Activated CD4-positive, alpha-beta T cell treated with anti-CD3 and anti-CD28 coated beads for 48 hours (primary cell): Measurements from ENCODE around the gene IRGC.

ENCODE experiments used
- DNase-seq: peaks from one replicate; pipeline ENCODE4 v3.0.0-alpha.2; 2020

Gene IRGC

DNA sequence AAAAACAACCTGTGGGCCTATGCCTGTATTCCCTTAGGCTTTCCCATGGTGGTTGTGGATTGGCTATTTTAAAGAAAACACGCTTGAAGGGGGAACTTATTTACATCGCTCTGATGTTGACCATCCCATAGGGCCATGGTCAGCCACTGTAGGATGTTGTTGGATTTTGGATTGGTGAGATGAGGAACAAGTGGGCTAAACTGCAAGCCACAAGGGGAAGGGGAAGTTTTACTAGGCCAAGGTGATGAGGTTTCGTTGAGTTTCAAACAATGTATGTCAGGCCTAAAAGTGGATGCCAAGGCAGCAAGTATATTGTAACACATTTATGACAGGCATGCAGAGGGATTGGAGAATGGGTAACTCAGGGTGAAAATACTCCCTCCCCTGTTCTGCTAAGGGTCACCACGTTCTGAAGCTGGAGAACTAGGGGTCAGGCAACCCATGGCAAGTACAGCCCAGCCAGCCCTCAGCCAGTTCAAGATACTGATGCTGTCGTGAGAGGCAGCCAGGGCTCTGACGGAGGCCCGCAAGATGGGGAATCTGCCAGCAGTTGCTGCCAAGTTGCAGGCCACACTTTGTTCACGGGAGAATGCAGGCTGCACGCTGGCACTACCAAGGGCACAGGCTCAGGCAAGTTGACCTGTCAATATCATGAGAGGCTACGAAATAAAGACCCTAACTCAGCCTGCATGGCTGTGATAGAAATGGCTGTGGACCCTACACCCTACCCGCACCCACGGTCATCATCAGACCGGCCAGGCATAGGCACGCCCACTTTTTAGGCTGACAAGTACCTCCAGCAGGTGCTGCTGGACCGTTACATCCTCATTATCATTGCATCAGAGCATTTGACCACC is 11.1 kb downstream of the IRGC start:
- no peak for DNase-seq

DNA sequence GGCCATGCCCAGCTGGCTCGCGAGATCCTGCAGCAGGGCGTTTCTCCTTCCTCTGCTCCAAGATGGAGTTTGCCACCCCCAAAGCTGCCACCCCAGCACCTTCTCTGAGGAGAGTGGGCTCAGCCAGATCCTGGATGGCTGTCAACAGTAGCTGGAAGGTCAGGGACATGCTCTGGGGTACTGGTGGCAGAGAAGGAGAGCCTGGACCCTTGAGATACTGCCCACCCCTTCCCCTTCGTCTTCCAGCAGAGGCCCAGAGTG is 11.6 kb downstream of the IRGC start:
- DNase-seq, result no peak

DNA sequence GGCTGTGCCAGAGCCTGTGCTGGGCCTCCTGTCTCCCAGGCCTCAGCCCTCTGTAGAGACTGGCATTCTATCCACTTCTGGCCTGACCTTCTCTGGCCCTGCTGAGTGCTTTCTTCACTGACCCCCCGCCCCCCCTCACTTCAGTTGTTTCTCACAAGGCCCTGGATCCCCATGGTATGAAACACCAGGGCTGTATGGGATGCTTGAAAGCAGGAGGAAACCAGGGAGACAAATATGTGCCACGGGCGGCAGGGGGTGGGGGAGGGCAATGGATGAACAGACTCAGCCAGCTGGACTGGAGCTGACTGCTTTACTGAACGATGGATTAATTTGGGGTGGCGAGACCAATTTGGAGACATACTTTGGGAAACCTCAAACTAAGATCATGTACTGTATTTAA is 14.0 kb downstream of the IRGC start:
- DNase-seq, result no peak

DNA sequence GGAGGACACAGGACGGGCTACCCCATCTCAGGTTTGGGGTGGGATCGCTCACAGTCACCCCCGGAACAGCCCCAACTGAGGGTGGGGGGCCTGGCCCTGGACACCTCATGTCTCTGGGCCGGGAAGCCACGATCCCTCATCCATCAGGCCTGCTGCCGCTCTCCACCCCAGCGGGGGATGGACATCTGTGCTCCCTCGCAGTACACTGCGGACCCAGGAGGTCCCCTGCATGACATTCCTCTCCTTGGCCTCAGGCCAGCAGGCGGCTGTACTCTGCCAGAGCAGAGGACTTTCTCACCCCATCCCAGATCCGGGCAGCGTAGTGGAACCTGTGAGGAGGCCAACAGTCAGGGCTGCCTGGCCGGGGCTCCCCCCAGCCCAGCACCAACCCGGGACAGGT is 15.5 kb downstream of the IRGC start:
- DNase-seq, result no peak

DNA sequence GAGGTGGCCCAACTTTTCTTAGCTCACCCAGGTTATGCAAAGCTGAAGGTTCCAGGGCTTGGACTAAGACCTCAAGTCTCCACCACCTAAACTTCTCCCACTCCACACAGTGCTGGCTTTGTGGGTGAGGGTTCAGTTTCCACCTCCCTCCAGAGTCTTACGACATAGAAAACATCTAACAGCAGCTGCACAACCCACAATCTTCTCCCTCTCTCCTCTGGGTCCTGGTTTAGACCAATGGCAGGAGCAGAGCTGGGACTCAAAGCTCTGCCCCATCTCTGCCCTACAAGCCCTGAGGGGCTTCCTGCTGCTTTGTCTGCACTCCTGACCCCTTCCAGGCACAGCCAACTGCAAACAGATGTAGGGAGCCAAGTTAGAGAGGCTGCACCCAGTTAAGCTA is 16.0 kb downstream of the IRGC start:
- DNase-seq, result no peak

DNA sequence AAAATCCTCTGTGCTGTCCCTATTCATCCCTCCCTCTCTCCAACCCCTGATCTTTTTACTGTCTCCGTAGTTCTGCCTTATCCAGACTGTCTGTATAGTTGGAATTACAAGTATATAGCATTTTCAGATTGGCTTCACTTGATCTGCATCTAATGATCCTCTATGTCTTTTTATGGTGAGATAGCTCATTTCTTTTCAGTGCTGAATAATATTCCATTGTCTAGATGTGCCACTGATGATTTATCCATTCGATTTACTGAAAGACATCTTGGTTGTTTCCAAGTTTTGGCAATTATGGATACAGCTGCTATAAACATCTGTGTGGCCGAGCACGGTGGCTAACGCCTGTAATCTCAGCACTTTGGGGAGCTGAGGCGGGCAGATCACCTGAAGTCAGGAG is 19.1 kb downstream of the IRGC start:
- DNase-seq, result no peak

DNA sequence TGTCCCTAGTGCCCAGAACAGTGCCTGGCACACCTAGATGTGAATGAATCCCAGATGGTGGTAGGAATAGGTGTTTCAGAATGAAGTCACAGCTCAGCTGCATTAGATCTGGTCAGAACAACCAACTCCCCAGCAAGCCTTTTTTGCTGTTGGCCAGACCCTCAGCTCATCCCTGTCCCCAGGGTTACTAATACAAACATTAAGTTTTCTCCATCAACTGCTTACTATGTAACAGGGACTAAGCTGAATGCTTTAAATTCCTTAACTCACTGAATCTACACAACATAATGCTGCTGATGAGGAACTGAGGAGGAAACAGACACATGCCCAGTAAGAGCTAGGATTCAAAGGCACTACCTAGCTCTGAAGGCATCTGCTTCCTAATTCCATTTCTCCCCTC is 20.1 kb downstream of the IRGC start:
- DNase-seq, result no peak

DNA sequence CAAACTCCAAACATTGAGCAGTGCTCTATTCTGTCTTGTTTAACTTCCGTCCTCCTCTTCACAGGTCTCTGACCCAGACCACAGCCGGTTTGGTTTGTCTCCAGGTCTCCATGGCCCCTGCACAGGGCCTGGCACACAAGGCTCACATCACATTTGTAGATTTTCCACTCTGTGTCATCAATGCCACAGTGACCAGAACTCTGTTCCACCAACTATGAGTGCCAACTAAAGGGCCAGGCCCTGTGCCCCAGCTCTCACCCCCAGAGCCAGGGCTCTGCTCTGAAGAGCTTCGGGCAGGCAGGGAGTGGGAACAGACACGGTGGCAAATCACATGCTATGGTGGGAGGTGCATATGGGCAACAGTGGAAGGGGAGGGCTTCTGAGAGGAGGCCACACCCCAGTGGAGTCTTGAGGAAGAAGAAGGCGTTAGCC is 22.9 kb downstream of the IRGC start:
- DNase-seq, result no peak

DNA sequence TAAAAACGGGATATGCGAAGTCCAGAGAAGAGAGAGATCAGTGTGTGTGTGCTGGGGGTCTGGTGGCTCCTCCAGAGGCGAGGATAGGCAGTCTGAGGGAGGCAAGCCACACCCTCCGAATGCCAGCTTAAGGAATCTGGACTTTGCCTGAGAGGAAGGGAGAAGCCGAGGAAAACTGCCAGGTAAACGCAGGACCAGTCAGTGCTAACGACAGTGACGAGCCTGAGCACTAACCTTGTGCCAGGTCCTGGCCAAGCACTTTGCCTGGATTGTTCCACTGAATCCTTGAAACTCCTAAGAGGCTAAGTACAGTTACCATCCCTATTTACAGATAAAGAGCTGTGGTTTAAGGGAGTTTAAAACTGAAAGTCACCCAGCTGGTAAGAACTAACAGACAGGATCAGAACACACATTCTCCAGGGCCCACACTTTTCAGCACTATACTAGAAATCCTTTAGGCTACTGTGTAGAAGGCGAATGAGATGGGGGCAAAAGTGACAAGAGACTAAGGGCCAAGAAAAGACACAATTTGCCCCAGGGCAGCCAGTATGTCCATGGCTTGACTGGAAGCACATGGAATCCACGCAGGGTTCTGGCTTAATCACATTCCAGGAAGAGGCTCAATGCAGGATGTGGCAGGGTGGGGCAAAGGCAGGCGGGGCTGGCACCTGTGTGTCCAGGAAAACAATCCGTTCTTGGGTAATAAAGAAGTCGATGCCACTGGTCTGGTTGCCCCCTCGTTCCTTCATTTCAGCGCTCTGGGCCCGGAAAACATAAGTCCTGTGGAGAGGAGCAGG is 23.8 kb downstream of the IRGC start:
- no peak for DNase-seq

DNA sequence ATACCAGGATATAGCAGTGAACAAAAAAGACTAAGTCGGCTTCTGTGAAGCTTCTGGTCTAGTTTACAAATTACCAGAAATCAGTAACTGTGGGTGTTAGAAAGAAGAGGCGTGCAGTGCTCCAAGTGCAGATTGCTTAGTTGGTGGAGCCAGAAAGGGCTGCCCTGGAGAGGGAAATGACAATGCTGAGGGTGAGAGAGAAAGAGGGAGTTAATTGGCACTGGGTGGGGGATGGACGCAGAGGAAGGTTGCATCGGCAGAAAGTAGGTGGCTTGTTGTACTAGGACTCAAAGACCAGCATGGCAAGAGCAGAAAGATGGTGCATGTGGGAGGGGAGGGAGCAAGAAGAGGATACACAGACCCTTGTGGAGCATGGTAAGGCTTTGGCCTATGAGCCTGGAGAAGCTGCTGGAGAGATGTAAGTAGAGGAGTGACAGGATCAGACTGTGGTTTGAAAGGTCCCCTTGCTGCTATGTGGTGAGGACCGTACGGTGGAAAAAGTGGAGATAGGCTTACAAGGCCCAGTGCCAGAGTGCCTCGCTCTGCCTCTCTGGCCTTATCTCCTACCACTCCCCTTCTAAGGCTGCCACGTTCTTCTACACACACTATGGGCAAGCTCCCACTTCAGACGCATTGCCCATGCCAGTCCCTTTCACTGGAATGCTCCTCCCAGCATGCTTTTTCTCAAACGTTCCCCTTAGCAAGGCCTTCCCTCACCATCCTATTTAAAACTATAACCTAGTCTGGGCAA is 25.4 kb downstream of the IRGC start:
- no peak for DNase-seq

DNA sequence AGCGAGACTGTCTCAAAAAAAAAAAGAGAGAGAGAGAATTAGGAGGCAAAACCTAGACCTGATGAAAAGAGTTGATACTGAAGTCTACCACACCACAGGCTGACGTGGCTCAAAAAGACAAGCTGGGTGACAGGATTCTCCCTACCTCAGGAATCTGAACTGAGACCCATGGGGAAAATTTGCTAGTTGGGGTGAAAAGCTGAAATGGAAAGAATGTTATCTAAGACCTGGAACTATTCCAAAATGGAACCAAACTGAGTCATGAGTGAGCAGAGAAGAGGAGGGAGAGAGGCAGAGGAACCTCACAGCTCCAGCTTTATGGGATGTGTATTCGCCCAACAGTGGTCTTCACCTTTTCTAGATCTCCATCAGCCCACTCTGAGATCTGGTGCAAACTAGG is 27.2 kb downstream of the IRGC start:
- DNase-seq, result no peak

DNA sequence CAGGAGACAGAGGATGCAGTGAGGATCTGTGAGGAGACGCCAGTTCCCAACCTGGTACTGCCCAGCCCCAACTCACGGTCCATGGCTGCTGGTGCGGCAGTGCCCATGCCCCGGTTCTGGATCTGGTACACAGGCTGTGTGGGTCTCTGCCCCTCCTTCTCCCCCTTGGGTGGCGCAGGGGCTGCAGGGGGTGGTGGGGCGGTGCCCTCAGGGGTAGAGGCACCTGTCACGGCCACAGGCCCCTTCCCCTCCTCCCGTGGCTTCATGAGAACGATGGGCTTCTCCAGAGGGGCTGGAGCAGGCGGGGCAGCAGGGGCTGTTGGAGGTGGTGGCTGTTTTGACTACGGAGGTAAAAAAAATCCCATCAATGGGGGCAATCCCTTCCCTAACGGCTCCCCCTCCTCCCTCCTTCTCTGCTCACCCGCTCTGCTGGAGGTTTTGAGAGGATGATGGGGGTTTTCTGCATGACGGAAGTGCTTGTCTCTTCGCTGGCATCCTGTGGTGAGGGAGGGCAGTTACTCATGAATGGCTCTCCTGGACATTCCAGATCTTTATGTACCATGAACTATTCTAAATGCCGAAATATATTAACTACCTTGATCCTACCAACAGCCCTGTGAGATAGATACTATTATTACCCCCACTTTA is 31.8 kb downstream of the IRGC start:
- no peak for DNase-seq

DNA sequence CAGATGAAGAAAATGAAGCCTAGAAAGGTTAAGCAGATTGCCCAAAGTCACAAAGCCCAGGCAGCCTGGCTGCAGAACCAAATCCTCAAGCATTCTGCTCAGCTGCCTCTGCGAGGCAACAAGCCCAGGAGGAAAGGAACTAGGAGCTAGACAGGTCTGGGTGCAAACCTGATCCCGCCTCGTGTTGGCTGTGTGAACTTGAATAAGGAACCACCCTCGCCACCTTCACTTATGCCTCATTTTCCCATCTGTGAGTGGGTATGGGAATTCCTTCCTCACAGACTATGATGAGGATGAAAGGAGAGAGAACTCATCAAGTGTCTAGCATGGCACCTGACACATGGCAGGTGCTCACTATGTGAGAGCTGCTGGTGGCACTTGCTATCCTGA is 32.3 kb downstream of the IRGC start:
- no peak for DNase-seq

DNA sequence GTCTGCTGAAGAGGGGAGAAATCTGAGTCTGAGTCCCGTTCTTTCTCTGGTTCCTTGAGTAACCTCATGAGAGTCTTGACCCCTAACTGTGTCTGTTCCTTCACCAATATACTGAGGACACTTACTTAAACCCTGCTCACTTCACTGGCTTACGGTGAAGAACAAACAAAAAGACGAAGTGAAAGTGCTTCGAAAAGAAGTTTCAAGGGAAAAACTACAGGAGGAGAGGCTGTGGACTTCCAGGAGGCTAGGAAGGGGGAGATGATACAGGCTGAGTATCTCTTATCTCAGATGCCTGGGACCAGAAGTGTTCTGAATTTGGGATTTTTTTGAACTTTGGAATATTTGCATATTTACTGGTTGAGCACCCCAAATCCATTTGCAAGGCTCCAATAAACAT is 32.8 kb downstream of the IRGC start:
- DNase-seq, result no peak

DNA sequence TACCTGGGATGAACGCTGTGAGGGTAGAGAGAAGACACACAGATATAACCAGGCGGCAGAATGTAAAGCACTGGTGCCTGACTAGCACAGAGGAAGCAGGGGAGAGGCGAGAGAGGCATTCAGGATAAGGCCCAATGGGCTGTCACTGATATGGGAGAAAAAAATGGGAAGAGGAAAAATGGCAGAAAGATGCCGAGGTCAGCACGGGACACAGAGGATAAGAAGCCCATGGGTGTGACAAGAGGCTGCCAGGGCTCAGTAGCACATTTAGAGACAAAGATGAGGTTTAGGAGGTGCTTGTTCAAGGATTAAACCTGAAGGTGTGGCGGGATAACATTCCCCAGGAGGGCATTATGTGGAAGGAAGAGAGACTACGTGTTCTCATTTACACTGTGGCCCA is 33.3 kb downstream of the IRGC start:
- no peak for DNase-seq

DNA sequence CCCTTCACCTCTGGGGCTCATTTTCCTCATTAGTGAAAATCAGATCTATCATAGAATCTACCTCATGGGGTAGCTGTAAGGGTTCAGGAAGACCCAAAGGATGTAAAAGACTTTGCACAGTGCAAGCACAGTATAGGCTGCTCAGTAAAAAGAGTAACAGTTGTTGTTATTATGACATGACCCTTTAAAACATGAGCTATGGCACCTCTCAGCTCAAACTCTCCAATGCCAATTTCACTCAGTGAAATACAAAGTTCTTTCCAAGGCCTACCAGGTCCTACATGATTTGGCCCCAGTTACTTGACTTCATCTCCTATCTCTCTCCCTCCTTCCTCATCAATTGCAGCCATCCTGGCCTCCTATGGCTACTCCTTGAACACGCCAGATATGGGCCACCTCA is 34.0 kb downstream of the IRGC start:
- DNase-seq, result no peak

DNA sequence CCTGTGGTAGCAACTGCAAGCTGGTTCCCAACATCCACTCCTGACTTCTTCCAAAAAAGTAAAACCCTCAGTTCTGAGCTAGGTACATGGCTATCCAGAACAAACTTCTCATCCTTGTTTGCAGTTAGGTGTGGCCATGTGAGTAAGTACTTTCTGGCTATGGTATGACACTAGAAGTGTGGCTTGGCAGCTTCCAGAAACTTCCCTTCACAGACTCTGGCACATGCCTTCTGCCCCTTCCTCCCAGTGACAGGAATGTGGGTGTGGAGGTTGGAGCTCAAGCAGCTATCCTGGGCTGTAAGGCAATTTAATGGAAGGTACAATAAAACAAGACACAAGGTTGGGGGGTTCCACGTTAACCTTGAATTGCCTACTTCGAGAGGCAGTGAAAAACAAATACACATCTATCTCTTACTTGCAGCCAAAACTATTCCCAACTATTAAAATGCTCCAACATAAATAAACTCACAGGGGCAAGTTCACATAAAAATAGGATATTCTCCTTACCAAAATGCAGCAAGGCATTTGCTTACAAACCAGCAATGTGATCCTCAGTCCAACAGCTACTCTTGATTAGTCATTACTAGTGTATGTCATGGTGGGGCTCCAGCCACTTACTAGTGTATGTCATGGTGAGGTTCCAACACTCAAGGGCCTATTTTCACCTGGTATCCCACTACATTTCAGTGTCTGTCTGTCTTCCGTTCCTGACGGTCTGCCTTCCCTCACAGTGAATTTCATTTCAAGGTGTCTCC is 35.8 kb downstream of the IRGC start:
- no peak for DNase-seq

DNA sequence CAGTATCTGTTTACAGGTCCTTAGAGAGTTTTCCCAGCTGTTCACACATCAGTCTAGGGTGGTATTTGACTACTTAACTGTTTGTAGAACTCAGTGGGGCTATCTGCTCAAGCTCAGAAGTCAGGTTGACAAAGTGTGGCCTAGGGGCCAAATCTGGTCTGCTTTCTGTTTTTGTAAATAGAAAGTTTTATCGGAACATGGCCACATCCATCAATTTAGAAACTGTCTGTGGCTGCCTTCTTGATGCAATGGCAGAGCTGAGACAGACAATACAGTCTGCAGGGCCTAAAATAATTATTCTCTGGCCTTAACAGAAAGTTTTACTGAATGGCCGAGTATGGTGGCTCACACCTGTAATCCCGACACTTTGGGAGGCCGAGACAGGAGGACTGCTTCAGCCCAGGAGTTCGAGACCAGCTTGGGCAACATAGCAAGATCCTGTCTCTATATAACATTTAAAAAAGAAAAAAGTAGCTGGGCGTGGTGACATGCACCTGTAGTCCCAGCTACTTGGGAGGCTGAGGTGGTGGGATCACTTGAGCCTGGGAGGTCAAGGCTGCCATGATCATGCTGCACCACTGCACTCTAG is 36.5 kb downstream of the IRGC start:
- no peak for DNase-seq

DNA sequence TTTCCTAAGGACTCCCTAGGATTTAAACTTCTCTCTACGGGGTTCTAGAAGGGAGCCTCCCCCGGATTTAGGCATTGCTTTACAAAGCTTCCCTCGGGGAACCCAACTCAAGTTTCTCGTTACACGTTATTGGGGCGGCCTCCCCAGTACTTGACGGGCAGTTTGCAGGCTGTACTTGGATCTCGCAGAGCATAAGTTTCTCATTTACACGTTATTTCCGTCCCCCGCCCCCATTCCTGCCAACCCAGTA is 38.3 kb downstream of the IRGC start:
- no peak for DNase-seq

DNA sequence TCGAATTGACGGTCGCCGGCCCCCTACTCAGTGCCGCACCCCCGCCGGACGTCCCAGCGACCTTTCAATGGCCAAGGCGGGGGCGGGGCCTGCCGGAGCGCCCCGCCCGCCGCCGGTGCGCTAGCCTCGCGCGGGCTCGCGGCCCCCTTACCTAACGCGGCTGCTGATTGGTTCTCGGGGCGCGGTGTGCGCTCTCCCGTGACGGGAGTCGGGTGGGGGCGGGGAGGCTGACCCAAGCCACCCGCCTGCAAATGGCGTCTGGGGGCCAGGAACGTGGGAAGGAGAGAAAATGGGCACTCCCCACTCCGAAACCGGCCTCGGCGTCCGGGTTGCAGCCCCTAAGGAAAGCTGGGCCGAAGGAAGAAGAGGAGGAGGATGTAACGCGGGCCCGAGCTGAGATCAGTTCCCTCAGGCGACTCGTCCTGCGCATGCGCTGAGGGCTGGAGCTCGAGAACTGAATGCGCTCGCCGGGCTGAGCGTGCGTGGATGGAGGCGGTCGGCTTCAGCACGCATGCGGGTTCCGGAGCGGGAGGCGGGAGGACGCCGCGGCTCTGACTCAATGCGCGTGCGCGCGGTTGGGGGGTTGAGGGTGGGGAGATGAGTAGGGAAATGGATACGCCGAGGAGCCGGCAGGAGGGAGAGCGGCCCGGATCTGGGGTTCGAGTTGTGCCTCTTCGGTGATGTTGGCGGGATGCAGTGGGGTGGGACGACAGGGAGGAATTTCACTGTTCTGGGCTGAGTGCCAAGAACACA is 38.8 kb downstream of the IRGC start, which contains the start of gene SMG9:
Gene SMG9, minus strand, starts transcription at position 460 of the 753 bp plus-strand sequence. CDS start 4,221 bp downstream, outside the sequence.
- peak; percentile 99 for DNase-seq

DNA sequence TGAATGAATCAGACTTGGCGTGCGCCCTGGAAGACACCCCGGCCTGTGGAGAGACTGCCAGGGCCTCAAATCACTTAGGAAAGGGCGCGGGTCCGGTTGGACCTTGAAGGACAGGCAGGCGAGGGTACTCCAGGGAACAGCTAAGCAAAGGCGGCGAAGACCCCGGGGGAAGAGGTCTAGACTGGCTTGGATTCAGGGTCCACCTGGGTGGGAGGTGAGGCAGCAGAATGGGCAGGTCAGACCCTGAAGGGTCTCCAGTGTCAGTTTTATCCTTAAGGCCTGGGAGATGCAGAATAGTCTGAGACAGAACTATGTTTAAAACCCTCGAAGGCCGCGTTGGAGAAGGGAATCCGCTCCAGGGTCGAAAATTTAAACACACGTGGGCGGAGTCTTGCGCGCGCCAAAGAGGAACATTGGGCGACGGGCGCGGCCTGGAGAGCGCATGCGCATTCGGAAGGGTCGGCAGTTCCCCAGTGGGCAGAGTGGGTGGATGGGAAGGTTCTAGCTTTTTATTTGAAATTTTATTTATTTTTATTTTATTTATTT is 39.5 kb downstream of the IRGC start:
- peak; percentile 87 for DNase-seq
